HG02759 (cell line): ENCODE results near the gene ENDOG.
"Not testable (repeated sequence)": the region's sequence is repeated elsewhere in the genome, so short reads cannot be mapped to it uniquely, and the experiment has no call there.

ENCODE experiments used
- ATAC-seq: cut with Tn5 transposase; IDR thresholded peaks from one replicate; pipeline ENCODE4 v1.9.1; 2021; ENCODE audit warnings: mild to moderate bottlenecking, moderate library complexity; ENCODE audit not compliant: unreplicated experiment

The ENDOG gene

DNA sequence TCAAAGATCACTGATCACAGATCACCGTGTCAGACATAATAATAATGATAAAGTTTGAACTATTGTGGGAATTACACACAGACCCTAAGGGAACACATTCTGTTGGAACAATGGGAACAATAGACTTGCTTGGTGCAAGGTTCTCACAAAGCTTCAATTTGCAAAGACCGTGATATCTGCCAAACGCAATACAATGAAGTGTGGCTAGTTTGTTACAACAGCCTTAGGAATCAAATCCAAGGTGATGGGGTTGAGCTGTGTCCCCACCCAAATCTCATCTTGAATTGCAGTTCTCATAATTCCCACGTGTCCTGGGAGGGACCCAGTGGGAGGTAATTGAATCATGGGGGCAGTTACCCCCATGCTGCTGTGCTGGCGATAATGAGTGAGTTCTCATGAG, 42.6 kb downstream of the ENDOG start:
- ATAC-seq = no peak

DNA sequence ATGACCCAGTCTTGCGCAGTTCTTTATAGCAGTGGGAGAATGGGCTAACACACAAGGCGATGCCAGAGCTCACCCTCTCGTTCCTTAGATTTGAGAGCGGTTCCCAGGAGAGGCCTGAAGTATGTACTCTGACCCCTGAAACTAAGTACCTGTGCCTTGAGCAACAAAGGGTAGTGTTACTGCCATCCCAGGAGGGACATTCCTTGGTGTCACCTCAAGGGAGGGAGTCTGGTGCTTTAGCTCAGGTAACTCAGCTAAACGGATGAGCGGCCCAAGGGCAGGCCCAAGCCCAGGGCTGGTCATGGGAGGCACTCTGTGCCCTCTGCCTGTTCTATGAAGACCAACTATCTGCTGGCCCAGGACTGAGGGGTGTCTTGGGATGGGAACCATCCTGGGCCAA, 43.2 kb downstream of the ENDOG start:
- ATAC-seq = no peak

- no peak for ATAC-seq
Measured at GRCh38 chr9:128862401-128862851, 44.1 kb downstream of the ENDOG start.

DNA sequence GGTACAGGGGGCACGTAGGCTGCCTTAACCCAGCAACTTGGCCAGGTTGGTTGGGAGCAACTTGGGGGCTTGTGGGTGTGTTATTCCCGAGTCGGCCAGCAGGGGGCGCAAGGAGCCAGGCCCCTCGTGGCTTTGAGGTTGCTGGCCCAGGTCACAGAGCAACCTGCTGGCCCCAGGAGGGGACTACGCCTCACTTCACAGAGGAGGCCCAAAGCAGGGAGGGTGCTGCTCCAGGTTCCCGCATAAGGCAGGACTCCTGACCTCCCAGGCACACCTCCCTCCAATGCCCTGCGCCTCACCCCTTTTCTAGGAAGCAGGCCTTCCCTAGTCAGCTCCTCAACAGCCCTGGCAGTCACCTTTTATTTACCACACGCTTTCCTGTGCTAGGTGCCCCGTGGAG, 45.3 kb downstream of the ENDOG start:
- ATAC-seq = no peak

DNA sequence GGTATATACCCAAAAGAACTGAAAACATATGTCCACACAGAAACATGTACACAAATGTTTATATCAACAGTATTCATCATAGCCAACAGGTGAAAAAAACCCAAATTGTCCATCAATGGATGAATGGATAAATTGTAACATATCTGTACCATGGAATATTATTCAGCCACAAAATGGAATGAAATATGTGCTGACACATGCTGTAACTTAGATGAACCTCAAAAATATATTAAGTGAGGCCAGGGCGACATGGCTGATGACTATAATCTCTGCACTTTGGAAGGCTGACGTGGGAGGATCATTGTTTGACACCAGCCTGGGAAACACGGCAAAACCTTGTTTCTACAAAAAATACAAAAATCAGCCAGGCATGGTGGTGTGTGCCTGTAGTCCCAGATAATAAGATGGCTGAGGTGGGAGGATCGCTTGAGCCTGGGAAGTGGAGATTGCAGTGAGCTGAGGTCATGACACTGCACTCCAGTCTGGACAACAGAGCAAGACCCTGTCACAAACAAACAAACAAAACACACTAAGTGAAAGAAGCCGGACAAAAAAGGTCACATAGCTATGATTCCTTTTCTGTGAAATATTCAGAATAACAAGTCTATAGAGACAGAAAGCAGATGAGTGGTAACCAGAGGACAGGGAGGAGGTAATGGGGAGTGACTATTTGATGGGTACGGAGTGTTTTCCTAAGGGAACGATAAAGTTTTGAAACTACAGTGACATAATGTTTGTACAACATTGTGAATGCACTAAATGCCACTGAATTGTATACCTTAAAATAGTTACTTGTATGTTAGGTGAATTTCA, 52.0 kb downstream of the ENDOG start:
- ATAC-seq = no peak

DNA sequence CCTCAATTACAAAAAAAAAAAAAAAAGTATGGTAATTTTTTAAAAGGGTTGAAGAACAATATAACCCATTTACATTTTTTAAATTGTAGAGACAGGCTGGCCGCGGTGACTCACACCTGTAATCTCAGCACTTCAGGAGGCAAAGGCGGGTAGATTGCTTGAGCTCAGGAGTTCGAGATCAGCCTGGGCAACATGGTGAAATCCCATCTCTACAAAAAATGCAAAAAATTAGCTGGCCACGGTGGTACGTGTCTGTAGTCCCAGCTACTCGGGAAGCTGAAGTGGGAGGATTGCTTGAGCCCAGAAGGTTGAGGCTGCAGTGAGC, 52.6 kb downstream of the ENDOG start:
- not testable (repeated sequence) for ATAC-seq
